Tibial nerve (tissue), 4 donors: Measurements from ENCODE around the gene CXADR.

Experiments
- CTCF ChIP-seq, 5 experiments: fragments of 200-600 bp in 3 of 5; fragments of 450-650 bp in 2 of 5; sonication (generic) in 3 of 5; IDR thresholded peaks; one replicate each; pipeline ENCODE4 v1.5.1; 2016 to 2019; ENCODE audit warnings: antibody characterized with exemption in 5 of 5, mild to moderate bottlenecking in 3 of 5, moderate library complexity in 2 of 5
- EP300 ChIP-seq, 2 donors: sonication (generic); formaldehyde crosslinking; IDR thresholded peaks; one replicate each; pipeline ENCODE4 v1.6.1; 2017; ENCODE audit warnings: antibody characterized with exemption in 2 of 2, mild to moderate bottlenecking in 1 of 2
- POLR2A ChIP-seq, 2 donors: fragments of 450-650 bp; IDR thresholded peaks; one replicate each; pipeline ENCODE4 v1.6.1; 2017; ENCODE audit warnings: antibody characterized with exemption in 2 of 2, mild to moderate bottlenecking in 2 of 2, moderate library complexity in 2 of 2

- no peak for TF ChIP-seq CTCF (IDR thresholded peaks at IDR 0.05)
- TF ChIP-seq POLR2A (IDR thresholded peaks at IDR 0.05), result no peak
- no peak for TF ChIP-seq EP300 (IDR thresholded peaks at IDR 0.05)
Measured at GRCh38 chr21:17519965-17520609, 7.2 kb downstream of the CXADR start.
